AG04449 (cell line): ENCODE data around the gene CLDND1.

ENCODE experiments used
- CTCF ChIA-PET: fragments of 350-600 bp; formaldehyde crosslinking; extraction: SDS; loops from one replicate; lab custom pipeline; 2021; ENCODE audit warnings: antibody characterized with exemption; lab: Yijun Ruan, JAX
- POLR2A ChIA-PET: fragments of 400-600, 350-600 bp; formaldehyde crosslinking; extraction: SDS; loops from one replicate; lab custom pipeline; 2020; ENCODE audit warnings: antibody characterized with exemption, inconsistent platforms; lab: Yijun Ruan, JAX
- DNase-seq: peaks from one replicate; pipeline ENCODE4 v3.0.0-alpha.2; 2010; ENCODE audit warnings: low read depth, low spot score
- H3K4me3 ChIP-seq: 2 replicates; pipeline ENCODE4 v1.5.1; 2011; ENCODE audit warnings: low read depth, mild to moderate bottlenecking, control low read depth, low read length
- CTCF ChIP-seq: IDR thresholded peaks from one replicate; pipeline ENCODE4 v1.5.1; 2011; ENCODE audit warnings: mild to moderate bottlenecking, moderate library complexity, low read length, control low read depth, inconsistent platforms; ENCODE audit not compliant: insufficient read depth; ENCODE audit errors: missing control alignments

Gene CLDND1

GRCh38 chr3:98542623-98543022 is 19.9 kb upstream of the CLDND1 start:
- no peak for DNase-seq
- no peak for TF ChIP-seq CTCF

DNA sequence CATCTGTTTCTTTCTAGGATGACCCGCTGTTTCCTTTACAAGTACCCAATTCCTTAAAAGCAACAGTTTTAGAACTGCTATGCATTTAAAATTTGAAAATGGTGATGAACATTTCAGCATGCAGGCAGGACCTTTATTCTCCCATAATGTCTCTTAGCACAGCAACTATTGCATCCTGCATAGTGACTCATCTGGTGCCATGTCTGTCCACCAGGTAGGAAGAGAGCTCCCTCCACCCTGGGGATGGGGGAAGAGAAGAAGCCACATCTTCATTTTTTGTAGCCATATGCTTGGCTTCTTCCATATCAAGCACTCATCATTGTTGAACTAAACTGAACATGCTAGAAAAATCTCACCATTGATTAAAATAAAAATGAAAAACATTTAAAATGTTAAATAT is 19.0 kb upstream of the CLDND1 start:
- TF ChIP-seq CTCF: no peak
- POLR2A ChIA-PET: no interaction called here

More at GRCh38 chr3:98542623-98543022, 19.9 kb upstream of the CLDND1 start:
- CTCF ChIA-PET: no interaction called here
- H3K4me3 ChIP-seq: no peak overlapping the region
- POLR2A ChIA-PET: no interaction called here

GRCh38 chr3:98540346-98540745 is 17.6 kb upstream of the CLDND1 start:
- no peak for DNase-seq
- TF ChIP-seq CTCF: no peak
- CTCF ChIA-PET: no interaction called here
- POLR2A ChIA-PET: no interaction called here
- H3K4me3 ChIP-seq: no peak overlapping the region

More for the DNA sequence above, 19.0 kb upstream of the CLDND1 start:
- DNase-seq: no peak
- no peak overlapping the region for H3K4me3 ChIP-seq
- CTCF ChIA-PET: no interaction called here

DNA sequence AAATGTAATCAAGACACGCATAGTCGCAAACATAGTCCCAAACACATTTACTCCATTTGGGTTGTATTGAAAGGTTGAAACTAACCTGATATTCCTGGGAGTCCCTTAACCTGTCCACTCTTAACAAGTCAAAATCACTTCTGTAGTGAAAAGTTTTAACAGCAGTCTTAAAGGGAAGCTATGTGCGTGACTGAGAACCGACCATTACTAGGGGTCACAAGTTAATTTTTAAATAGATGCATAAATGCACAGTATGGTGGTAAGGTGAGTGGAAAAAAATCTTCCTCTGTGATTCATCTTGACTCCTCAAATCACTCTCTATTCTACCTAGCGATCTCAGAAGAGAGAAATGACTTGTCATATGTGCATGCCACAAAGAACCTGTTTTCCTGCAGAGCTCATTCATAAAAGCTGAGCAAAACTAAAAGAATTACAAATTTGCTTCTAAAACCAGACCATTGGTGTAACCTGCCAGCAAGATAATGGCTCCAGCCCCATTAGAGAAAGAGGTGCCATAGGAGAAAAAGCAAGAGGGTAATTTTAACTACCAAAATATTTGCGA is 13.8 kb upstream of the CLDND1 start:
- POLR2A ChIA-PET: no interaction called here
- no peak for DNase-seq
- no peak for TF ChIP-seq CTCF
- H3K4me3 ChIP-seq: no peak overlapping the region
- CTCF ChIA-PET: no interaction called here

DNA sequence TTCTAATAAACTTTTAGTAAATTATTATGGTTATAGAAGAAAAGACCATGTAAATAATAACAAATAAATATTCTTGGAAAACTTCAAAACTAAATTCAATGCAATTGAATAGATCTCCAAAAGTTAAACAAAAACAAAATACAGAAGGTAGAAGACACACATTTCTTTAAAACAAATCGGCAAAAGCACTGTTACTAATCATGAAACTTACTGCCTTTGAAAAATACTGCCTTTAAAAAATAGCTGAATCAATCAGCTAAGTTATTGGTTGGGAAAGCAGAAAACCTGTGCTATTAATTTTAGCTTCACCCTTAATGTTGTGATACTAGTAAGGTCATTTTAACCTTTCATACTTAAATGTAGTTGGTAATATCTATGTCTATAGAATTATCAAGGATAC is 12.0 kb upstream of the CLDND1 start:
- CTCF ChIA-PET: interaction anchor here (1.5 kb wide), 1 partner anchor 37 kb away, joined by 4 read pairs; no protein-coding TSS in a partner anchor
- POLR2A ChIA-PET: no interaction called here
- TF ChIP-seq CTCF: no peak
- DNase-seq: no peak
- H3K4me3 ChIP-seq: no peak overlapping the region

DNA sequence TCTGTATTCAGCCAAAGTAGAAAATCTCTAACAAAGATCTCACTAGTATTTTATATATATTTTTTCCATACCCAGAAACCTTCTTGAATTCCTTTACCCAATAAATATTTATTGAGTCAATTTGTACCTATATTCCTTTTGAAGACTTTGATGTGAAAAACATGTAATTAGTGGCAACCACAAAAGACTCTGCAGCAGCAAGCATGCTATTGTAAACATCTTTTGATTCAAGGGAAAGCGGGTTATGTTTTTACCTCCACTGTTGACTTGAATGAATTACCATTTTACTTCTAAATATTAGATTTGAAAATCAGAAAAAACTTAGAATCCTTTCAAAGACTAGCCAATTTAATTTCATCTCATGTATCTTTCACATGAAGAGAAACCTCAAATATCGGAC is 11.5 kb upstream of the CLDND1 start:
- no peak for DNase-seq
- no peak overlapping the region for H3K4me3 ChIP-seq
- TF ChIP-seq CTCF: no peak
- POLR2A ChIA-PET: interaction anchor here (1.1 kb wide), 1 partner anchor 11 kb away, joined by 4 read pairs; the partner anchor contains the start of gene CLDND1
- CTCF ChIA-PET: interaction anchor here (1.5 kb wide), 1 partner anchor 38 kb away, joined by 4 read pairs; no protein-coding TSS in a partner anchor
